ENCODE measurements around the gene BANF1.

- TF ChIP-seq TAF1 (IDR thresholded peaks at IDR 0.05; ENCODE audit: borderline replicate concordance, insufficient read depth, low read length) = no peak
- no peak for TF ChIP-seq POLR2AphosphoS5 (IDR thresholded peaks at IDR 0.05; ENCODE audit: low read depth, low read length)
- no peak for TF ChIP-seq SIN3A (IDR thresholded peaks at IDR 0.05; ENCODE audit: borderline replicate concordance, insufficient read depth, low read length)
- TF ChIP-seq REST (IDR thresholded peaks at IDR 0.05; ENCODE audit: insufficient read depth in 1 of 2, low read depth in 2 of 2, low read length in 2 of 2) = no peak
- peak; percentile 56 for TF ChIP-seq FOXP2 (optimal IDR thresholded peaks at IDR 0.05; ENCODE audit: borderline replicate concordance, extremely low read depth, extremely low read length, insufficient read depth)
Measured at GRCh38 chr11:66020618-66021357, 18.5 kb downstream of the BANF1 start.

All from PFSK-1 (cell line).